ENCODE results near the gene POLG. TPM values are rescaled to one million over a fixed set of nuclear protein-coding genes. Genes with fewer than 3 reads are reported as not detected.

Gene POLG
- total and polyA plus RNA-seq, 2 donors (not counting 1 experiment from before 2014, with no cell fraction given) = 81.1 to 144 TPM

DNA sequence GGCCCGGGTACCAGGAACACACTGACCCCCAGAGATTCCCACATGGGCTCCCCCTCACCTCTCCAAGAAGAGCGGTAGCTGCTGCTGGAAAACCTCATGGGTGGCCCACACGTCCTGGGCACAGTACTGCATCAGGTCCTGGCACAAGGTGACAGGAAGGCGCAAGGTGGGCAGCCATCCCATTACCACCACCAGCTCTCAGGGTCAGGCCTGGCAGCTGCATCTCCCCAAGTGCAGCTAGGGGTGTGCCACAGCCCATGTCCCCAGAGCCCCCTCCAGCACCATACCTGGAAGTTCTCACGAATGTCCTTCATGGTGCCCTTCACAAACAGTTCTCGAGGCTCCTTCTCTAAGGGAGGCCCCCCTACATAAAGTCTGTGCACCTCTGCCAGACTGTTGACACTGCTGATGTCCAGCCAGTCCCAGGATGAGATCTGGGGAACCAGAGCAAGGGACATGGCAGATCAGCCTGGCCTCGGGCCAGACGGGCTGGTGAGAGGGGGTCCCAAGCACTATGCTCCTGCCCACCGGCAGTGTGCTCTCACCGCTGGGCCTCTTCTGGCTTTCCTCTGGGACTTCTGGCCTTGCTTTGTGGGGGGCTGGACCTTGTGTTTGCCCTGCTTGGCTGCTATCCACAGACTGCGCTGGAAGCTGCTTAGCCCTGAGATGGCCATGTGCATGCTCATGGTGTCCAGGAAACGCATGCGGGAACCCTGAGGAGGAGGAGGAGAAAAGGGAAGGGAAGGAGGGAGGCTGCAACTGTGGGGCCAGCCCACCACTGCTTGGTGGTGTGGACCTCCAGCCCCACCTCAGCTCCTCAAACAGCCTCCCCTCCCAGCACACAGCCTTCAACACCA lies 6.0 kb downstream of the POLG start:
- POLR2A ChIA-PET = no interaction called here
- intact Hi-C loops (cut with micrococcal nuclease) = no loop called here

DNA sequence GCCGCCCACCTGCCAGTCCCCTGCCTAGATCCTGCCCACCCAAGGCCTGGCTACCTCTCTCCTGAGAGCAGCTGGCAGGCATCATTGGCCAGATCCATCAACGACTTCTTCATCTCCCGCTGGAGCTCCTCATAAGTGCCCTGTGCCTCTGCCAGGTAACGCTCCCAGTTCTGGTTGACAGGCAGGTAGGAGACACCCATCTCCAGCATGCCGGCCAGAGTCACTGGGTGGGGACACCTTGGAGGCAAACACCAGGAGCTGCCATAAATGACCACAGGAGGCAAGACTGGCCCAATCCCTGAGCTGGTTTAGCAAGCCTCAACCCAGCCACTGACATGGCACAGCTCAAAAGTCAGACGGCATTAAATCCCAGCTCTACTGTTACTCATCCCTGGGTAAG lies 7.5 kb downstream of the POLG start:
- Mint-ChIP-seq H3K27me3 (no peaks in the 10 kb centered on the region), H3K4me1 (peaks cover 26% of the 10 kb centered on the region)
- peaks cover 97% of the 10 kb centered on the region for H4K20me1 ChIP-seq (ENCODE audit: control insufficient read depth, insufficient read depth, low read length, poor library complexity, severe bottlenecking)

More for the DNA sequence above, 6.0 kb downstream of the POLG start:
- Histone ChIP-seq H3K36me3 (replicated peaks in 1 of 2; ENCODE audit: control extremely low read depth in 1 of 2, control insufficient read depth in 1 of 2, extremely low read depth in 1 of 2, insufficient read depth in 2 of 2, low read length in 1 of 2) (peaks cover 9 to 95% of the 10 kb centered on the region in 2 experiments), H3K9me3 (ENCODE audit: control extremely low read depth in 1 of 3, control insufficient read depth in 2 of 3, insufficient read depth in 1 of 3, low read length in 2 of 3) (no peaks in the 10 kb centered on the region), H3K4me2 (replicated peaks; ENCODE audit: low read depth, low read length, poor library complexity, severe bottlenecking) (no peak overlapping the region), H3K4me1 (ENCODE audit: control insufficient read depth in 2 of 2, insufficient read depth in 2 of 2, low read length in 2 of 2) (peaks cover 22 to 42% of the 10 kb centered on the region in 2 donors), H3K27ac (ENCODE audit: low read length in 2 of 2) (no peak overlapping the region), H3K27me3 (replicated peaks in 1 of 4; ENCODE audit: control extremely low read depth in 1 of 4, control insufficient read depth in 3 of 4, insufficient read depth in 4 of 4, low read length in 3 of 4) (no peaks in the 10 kb centered on the region), H2AFZ (ENCODE audit: insufficient read depth, low read depth, low read length, poor library complexity, severe bottlenecking) (no peak overlapping the region), H4K20me1 (ENCODE audit: control insufficient read depth, insufficient read depth, low read length, poor library complexity, severe bottlenecking) (peaks cover 97% of the 10 kb centered on the region), H3K79me2 (ENCODE audit: control insufficient read depth, insufficient read depth, low read length) (peaks cover 73% of the 10 kb centered on the region), H3K9ac (ENCODE audit: low read length) (no peak overlapping the region), H3K4me3 (ENCODE audit: control extremely low read depth in 1 of 5, extremely low read depth in 1 of 5, insufficient read depth in 1 of 5, low read depth in 2 of 5, low read length in 4 of 5) (no peak overlapping the region)
- H3K9me3 Mint-ChIP-seq (ENCODE audit: insufficient read depth) = no peaks in the 10 kb centered on the region
- CTCF ChIA-PET = interaction anchor here (1.1 kb wide), 1 partner anchor 28 kb away, joined by 3 read pairs; no protein-coding TSS in a partner anchor
- ATAC-seq (ENCODE audit: low read depth) (no peak), DNase-seq (no peak)
- no peak overlapping the region for H3K4me3 Mint-ChIP-seq
- peaks cover 34% of the 10 kb centered on the region for H3K4me1 Mint-ChIP-seq
- WGBS (ENCODE audit: insufficient coverage) = 99% methylated on average over 11 of the region's 13 CpGs
- H3K27me3 Mint-ChIP-seq = no peaks in the 10 kb centered on the region
- TF ChIP-seq, protein P1, sequence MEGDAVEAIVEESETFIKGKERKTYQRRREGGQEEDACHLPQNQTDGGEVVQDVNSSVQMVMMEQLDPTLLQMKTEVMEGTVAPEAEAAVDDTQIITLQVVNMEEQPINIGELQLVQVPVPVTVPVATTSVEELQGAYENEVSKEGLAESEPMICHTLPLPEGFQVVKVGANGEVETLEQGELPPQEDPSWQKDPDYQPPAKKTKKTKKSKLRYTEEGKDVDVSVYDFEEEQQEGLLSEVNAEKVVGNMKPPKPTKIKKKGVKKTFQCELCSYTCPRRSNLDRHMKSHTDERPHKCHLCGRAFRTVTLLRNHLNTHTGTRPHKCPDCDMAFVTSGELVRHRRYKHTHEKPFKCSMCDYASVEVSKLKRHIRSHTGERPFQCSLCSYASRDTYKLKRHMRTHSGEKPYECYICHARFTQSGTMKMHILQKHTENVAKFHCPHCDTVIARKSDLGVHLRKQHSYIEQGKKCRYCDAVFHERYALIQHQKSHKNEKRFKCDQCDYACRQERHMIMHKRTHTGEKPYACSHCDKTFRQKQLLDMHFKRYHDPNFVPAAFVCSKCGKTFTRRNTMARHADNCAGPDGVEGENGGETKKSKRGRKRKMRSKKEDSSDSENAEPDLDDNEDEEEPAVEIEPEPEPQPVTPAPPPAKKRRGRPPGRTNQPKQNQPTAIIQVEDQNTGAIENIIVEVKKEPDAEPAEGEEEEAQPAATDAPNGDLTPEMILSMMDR (IDR thresholded peaks at IDR 0.05) = no peak
- TF ChIP-seq EZH2 (IDR thresholded peaks at IDR 0.05; ENCODE audit: borderline replicate concordance, insufficient read depth, low read depth, low read length, poor library complexity, severe bottlenecking) = no peak
- no peak overlapping the region for H3K27ac Mint-ChIP-seq

More for the DNA sequence above, 7.5 kb downstream of the POLG start:
- TF ChIP-seq, protein P1 (IDR thresholded peaks at IDR 0.05) = no peak
- TF ChIP-seq EZH2 (IDR thresholded peaks at IDR 0.05; ENCODE audit: borderline replicate concordance, insufficient read depth, low read depth, low read length, poor library complexity, severe bottlenecking) = no peak
- Mint-ChIP-seq H3K4me3 (no peak overlapping the region), H3K9me3 (ENCODE audit: insufficient read depth) (no peaks in the 10 kb centered on the region), H3K27ac (no peak overlapping the region)
- ChIA-PET POLR2A (interaction anchor here (0.6 kb wide), 1 partner anchor 61 kb away, joined by 5 read pairs; no protein-coding TSS in a partner anchor), CTCF (no interaction called here)
- DNase-seq (no peak), ATAC-seq (ENCODE audit: low read depth) (no peak)
- peaks cover 12 to 99% of the 10 kb centered on the region in 2 experiments for H3K36me3 ChIP-seq (replicated peaks in 1 of 2; ENCODE audit: control extremely low read depth in 1 of 2, control insufficient read depth in 1 of 2, extremely low read depth in 1 of 2, insufficient read depth in 2 of 2, low read length in 1 of 2)
- intact Hi-C loops (cut with micrococcal nuclease) = no loop called here
- no peak overlapping the region for H3K9ac ChIP-seq (ENCODE audit: low read length)
- no peak overlapping the region for H2AFZ ChIP-seq (ENCODE audit: insufficient read depth, low read depth, low read length, poor library complexity, severe bottlenecking)
- no peak overlapping the region for H3K27ac ChIP-seq (ENCODE audit: low read length in 2 of 2)
- 92% methylated on average over 6 of the region's 6 CpGs for WGBS (ENCODE audit: insufficient coverage)
- peaks cover 59% of the 10 kb centered on the region for H3K79me2 ChIP-seq (ENCODE audit: control insufficient read depth, insufficient read depth, low read length)
- no peak overlapping the region for H3K4me2 ChIP-seq (replicated peaks; ENCODE audit: low read depth, low read length, poor library complexity, severe bottlenecking)
- no peak overlapping the region for H3K4me3 ChIP-seq (ENCODE audit: control extremely low read depth in 1 of 5, extremely low read depth in 1 of 5, insufficient read depth in 1 of 5, low read depth in 2 of 5, low read length in 4 of 5)
- H3K9me3 ChIP-seq (ENCODE audit: control extremely low read depth in 1 of 3, control insufficient read depth in 2 of 3, insufficient read depth in 1 of 3, low read length in 2 of 3) = no peaks in the 10 kb centered on the region
- H3K27me3 ChIP-seq (replicated peaks in 1 of 4; ENCODE audit: control extremely low read depth in 1 of 4, control insufficient read depth in 3 of 4, insufficient read depth in 4 of 4, low read length in 3 of 4) = no peaks in the 10 kb centered on the region
- peaks cover 10 to 27% of the 10 kb centered on the region in 2 donors for H3K4me1 ChIP-seq (ENCODE audit: control insufficient read depth in 2 of 2, insufficient read depth in 2 of 2, low read length in 2 of 2)

Data from B cell (primary cell).